Gastrocnemius medialis (tissue), 4 donors: Measurements from ENCODE around the gene TMEM181. TPM values are rescaled to one million over a fixed set of nuclear protein-coding genes. Genes with fewer than 3 reads are reported as not detected.

Source experiments
- ATAC-seq, 2 donors: fragments of 150-250 bp; one replicate each; pipeline ENCODE4 v1.9.1; 2016
- DNase-seq, 2 donors: peaks; one replicate each; pipeline ENCODE4 v3.0.0-alpha.2; 2019
- H3K27ac ChIP-seq, 4 donors: fragments of 200-600 bp; sonication (generic); 1 replicate in 1 of 4; 2 replicates in 3 of 4; pipeline ENCODE4 v1.5.1; 2016 to 2018; ENCODE audit warnings: mild to moderate bottlenecking in 2 of 4, moderate library complexity in 1 of 4
- H3K27me3 ChIP-seq, 3 donors: fragments of 200-600 bp; sonication (generic) in 2 of 3; 1 replicate in 1 of 3; 2 replicates in 2 of 3; pipeline versions ENCODE4 v1.5.1 to v1.6.0; 2016 to 2019; ENCODE audit warnings: mild to moderate bottlenecking in 1 of 3, moderate library complexity in 1 of 3
- H3K36me3 ChIP-seq, 2 donors: fragments of 200-600 bp; sonication (generic) in 1 of 2; one replicate each; pipeline ENCODE4 v1.5.1; 2017 to 2018
- H3K4me1 ChIP-seq, 2 donors: fragments of 200-600 bp; sonication (generic) in 1 of 2; one replicate each; pipeline ENCODE4 v1.5.1; 2016 to 2017; ENCODE audit warnings: mild to moderate bottlenecking in 2 of 2
- H3K4me3 ChIP-seq, 4 donors: fragments of 200-600 bp; sonication (generic) in 3 of 4; 1 replicate in 1 of 4; 2 replicates in 3 of 4; pipeline ENCODE4 v1.5.1; 2016 to 2019; ENCODE audit warnings: mild to moderate bottlenecking in 2 of 4
- H3K9me3 ChIP-seq, 3 donors: fragments of 200-600 bp; sonication (generic) in 2 of 3; 1 replicate in 1 of 3; 2 replicates in 2 of 3; pipeline ENCODE4 v1.5.1; 2016 to 2019
- CTCF ChIP-seq, 5 experiments: fragments of 450-650 bp in 3 of 5; fragments of 200-600 bp in 2 of 5; sonication (generic) in 2 of 5; IDR thresholded peaks in 4 of 5; conservative IDR thresholded peaks in 1 of 5; 1 replicate in 4 of 5; 2 replicates in 1 of 5; pipeline ENCODE4 v1.5.1; 2016 to 2019; ENCODE audit warnings: antibody characterized with exemption in 5 of 5, mild to moderate bottlenecking in 3 of 5, moderate library complexity in 3 of 5
- POLR2A ChIP-seq, 2 donors: fragments of 450-650 bp; IDR thresholded peaks; one replicate each; pipeline ENCODE4 v1.6.1; 2017; ENCODE audit warnings: antibody characterized with exemption in 2 of 2, mild to moderate bottlenecking in 2 of 2, moderate library complexity in 2 of 2
- in situ Hi-C, 4 donors: fragments of 200-750 bp; cut with MboI; loops; one replicate each; pipeline versions ENCODE4 v1.15.0 to v1.8.0; 2017; ENCODE audit warnings: low sequenced_read_pairs in 4 of 4
- intact Hi-C: fragments of 100-400 bp; cut with DNase I; formaldehyde crosslinking; loops from one replicate; pipeline ENCODE4 v1.15.1; 2023; ENCODE audit warnings: low total_unique reads
- total RNA-seq, 4 donors: library from RNA; depleted of rRNA; stranded (reverse); fragments of >200 nt; gene quantifications; one replicate each; pipeline versions ENCODE4 v1.1.0 to v1.2.3, GENCODE V29; 2016

The TMEM181 gene
- total RNA-seq, 4 donors from 2014 or later: 12.1 to 17.9 (median 12.9) TPM

- intact Hi-C loops (no loop called here), in situ Hi-C loops (no loop called here)
- TF ChIP-seq CTCF (IDR thresholded peaks at IDR 0.05 in 4 of 5, conservative IDR thresholded peaks at IDR 0.05 in 1 of 5) (no peak), POLR2A (IDR thresholded peaks at IDR 0.05) (no peak)
- Histone ChIP-seq H3K9me3 (no peaks in the 10 kb centered on the region), H3K27ac (no peak overlapping the region), H3K36me3 (peaks cover 0 to 69% of the 10 kb centered on the region in 2 donors), H3K4me1 (no peaks in the 10 kb centered on the region), H3K27me3 (no peaks in the 10 kb centered on the region), H3K4me3 (no peak overlapping the region)
- no peak for ATAC-seq
- no peak for DNase-seq
Observed at GRCh38 chr6:158591134-158591809, 31.4 kb downstream of the TMEM181 start.

GRCh38 chr6:158591810-158592209 lies 31.9 kb downstream of the TMEM181 start:
- ATAC-seq: no peak

GRCh38 chr6:158593670-158594069 lies 33.8 kb downstream of the TMEM181 start:
- in situ Hi-C loops (no loop called here), intact Hi-C loops (no loop called here)
- no peak for TF ChIP-seq POLR2A (IDR thresholded peaks at IDR 0.05)
- TF ChIP-seq CTCF (IDR thresholded peaks at IDR 0.05 in 4 of 5, conservative IDR thresholded peaks at IDR 0.05 in 1 of 5): no peak
- ATAC-seq: no peak
- Histone ChIP-seq H3K9me3 (no peaks in the 10 kb centered on the region), H3K36me3 (peaks cover 0 to 45% of the 10 kb centered on the region in 2 donors), H3K27me3 (no peaks in the 10 kb centered on the region), H3K4me1 (no peaks in the 10 kb centered on the region), H3K4me3 (no peak overlapping the region), H3K27ac (no peak overlapping the region)
- no peak for DNase-seq

More at GRCh38 chr6:158591810-158592209, 31.9 kb downstream of the TMEM181 start:
- TF ChIP-seq CTCF (IDR thresholded peaks at IDR 0.05 in 4 of 5, conservative IDR thresholded peaks at IDR 0.05 in 1 of 5) (no peak), POLR2A (IDR thresholded peaks at IDR 0.05) (no peak)
- no peak for DNase-seq
- Histone ChIP-seq H3K27ac (no peak overlapping the region), H3K9me3 (no peaks in the 10 kb centered on the region), H3K4me1 (no peaks in the 10 kb centered on the region), H3K36me3 (peaks cover 0 to 64% of the 10 kb centered on the region in 2 donors), H3K27me3 (no peaks in the 10 kb centered on the region), H3K4me3 (no peak overlapping the region)
- in situ Hi-C loops (no loop called here), intact Hi-C loops (no loop called here)

- Histone ChIP-seq H3K9me3 (no peaks in the 10 kb centered on the region), H3K36me3 (peaks cover 0 to 37% of the 10 kb centered on the region in 2 donors), H3K27me3 (no peaks in the 10 kb centered on the region), H3K4me1 (no peaks in the 10 kb centered on the region), H3K27ac (no peak overlapping the region), H3K4me3 (no peak overlapping the region)
- DNase-seq (no peak), ATAC-seq (no peak)
- TF ChIP-seq CTCF (IDR thresholded peaks at IDR 0.05 in 4 of 5, conservative IDR thresholded peaks at IDR 0.05 in 1 of 5) (peak in 1 of 5 experiments; percentile 12), POLR2A (IDR thresholded peaks at IDR 0.05) (no peak)
- in situ Hi-C loops: no loop called here
- intact Hi-C loops: no loop called here
Observed at GRCh38 chr6:158595223-158595622, 35.3 kb downstream of the TMEM181 start.
